Lower leg skin (tissue), 3 donors: ENCODE measurements around the gene MEX3A.
A peak's percentile ranks its signal among the peaks of the same experiment; 100 is the strongest.

Experiments used
- POLR2A ChIP-seq, 2 donors: fragments of 450-650 bp; IDR thresholded peaks; one replicate each; pipeline ENCODE4 v1.6.1; 2016 to 2017; ENCODE audit warnings: antibody characterized with exemption in 2 of 2, mild to moderate bottlenecking in 1 of 2, moderate library complexity in 1 of 2
- TF ChIP-seq, protein P1 (sequence below), 3 donors: fragments of 450-650 bp; IDR thresholded peaks; one replicate each; pipeline ENCODE4 v1.5.1; 2016; ENCODE audit warnings: antibody characterized with exemption in 3 of 3, mild to moderate bottlenecking in 3 of 3, moderate library complexity in 2 of 3

- no peak for TF ChIP-seq POLR2A (IDR thresholded peaks at IDR 0.05)
- TF ChIP-seq, protein P1, sequence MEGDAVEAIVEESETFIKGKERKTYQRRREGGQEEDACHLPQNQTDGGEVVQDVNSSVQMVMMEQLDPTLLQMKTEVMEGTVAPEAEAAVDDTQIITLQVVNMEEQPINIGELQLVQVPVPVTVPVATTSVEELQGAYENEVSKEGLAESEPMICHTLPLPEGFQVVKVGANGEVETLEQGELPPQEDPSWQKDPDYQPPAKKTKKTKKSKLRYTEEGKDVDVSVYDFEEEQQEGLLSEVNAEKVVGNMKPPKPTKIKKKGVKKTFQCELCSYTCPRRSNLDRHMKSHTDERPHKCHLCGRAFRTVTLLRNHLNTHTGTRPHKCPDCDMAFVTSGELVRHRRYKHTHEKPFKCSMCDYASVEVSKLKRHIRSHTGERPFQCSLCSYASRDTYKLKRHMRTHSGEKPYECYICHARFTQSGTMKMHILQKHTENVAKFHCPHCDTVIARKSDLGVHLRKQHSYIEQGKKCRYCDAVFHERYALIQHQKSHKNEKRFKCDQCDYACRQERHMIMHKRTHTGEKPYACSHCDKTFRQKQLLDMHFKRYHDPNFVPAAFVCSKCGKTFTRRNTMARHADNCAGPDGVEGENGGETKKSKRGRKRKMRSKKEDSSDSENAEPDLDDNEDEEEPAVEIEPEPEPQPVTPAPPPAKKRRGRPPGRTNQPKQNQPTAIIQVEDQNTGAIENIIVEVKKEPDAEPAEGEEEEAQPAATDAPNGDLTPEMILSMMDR (IDR thresholded peaks at IDR 0.05), result peak in 1 of 3 donors; percentile 59
These were observed 8.5 kb upstream of the MEX3A start for GRCh38 chr1:156090840-156091188.
